CD8-positive, alpha-beta memory T cell (primary cell): ENCODE measurements around the gene CCDC171. TPM values are rescaled to one million over a fixed set of nuclear protein-coding genes. Genes with fewer than 3 reads are reported as not detected.

Experiments used
- CTCF ChIA-PET: fragments of 350-600 bp; sonication (Branson Sonifier 250); formaldehyde crosslinking; loops from one replicate; lab custom pipeline; 2021; ENCODE audit warnings: antibody characterized with exemption; lab: Charles Lee
- POLR2A ChIA-PET: fragments of 350-600 bp; sonication (Branson Sonifier 250); formaldehyde crosslinking; loops from one replicate; lab custom pipeline; 2021; ENCODE audit warnings: antibody characterized with exemption; lab: Charles Lee
- DNase-seq, 5 donors: peaks; one replicate each; pipeline versions ENCODE4 v3.0.0 to v3.0.0-alpha.2; 2020 to 2022; ENCODE audit warnings: mixed read lengths in 1 of 5
- H3K27ac ChIP-seq: one replicate; pipeline ENCODE4 v1.7.0; 2013; ENCODE audit warnings: low read depth, mild to moderate bottlenecking, low read length, moderate library complexity
- H3K27me3 ChIP-seq: 2 replicates; pipeline ENCODE4 v1.7.0; 2013; ENCODE audit warnings: low read length, mild to moderate bottlenecking; ENCODE audit not compliant: insufficient read depth, poor library complexity, severe bottlenecking
- H3K36me3 ChIP-seq: 2 replicates; pipeline ENCODE4 v1.7.0; 2013; ENCODE audit warnings: mild to moderate bottlenecking, low read length, moderate library complexity; ENCODE audit not compliant: insufficient read depth
- H3K4me1 ChIP-seq: 2 replicates; pipeline ENCODE4 v1.7.0; 2013; ENCODE audit warnings: mild to moderate bottlenecking, low read length, moderate library complexity; ENCODE audit not compliant: insufficient read depth
- H3K4me3 ChIP-seq: 2 replicates; pipeline ENCODE4 v1.7.0; 2013; ENCODE audit warnings: mild to moderate bottlenecking, low read length
- H3K9me3 ChIP-seq: 2 replicates; pipeline ENCODE4 v1.7.0; 2013; ENCODE audit warnings: mild to moderate bottlenecking, low read length
- H3K27ac Mint-ChIP-seq, 8 donors: one replicate each; pipeline ENCODE4 v1.8.0; 2020 to 2021; ENCODE audit warnings: mixed read lengths in 8 of 8, mild to moderate bottlenecking in 6 of 8, inconsistent platforms in 3 of 8, moderate library complexity in 3 of 8
- H3K27me3 Mint-ChIP-seq, 2 donors: one replicate each; pipeline ENCODE4 v1.8.0; 2020 to 2021; ENCODE audit warnings: mixed read lengths in 2 of 2, mild to moderate bottlenecking in 1 of 2, moderate library complexity in 1 of 2
- H3K36me3 Mint-ChIP-seq, 3 donors: one replicate each; pipeline ENCODE4 v1.8.0; 2020 to 2021; ENCODE audit warnings: mixed read lengths in 3 of 3, inconsistent platforms in 1 of 3, mild to moderate bottlenecking in 1 of 3
- H3K4me1 Mint-ChIP-seq, 3 donors: one replicate each; pipeline ENCODE4 v1.8.0; 2020 to 2021; ENCODE audit warnings: mixed read lengths in 3 of 3, inconsistent platforms in 1 of 3, mild to moderate bottlenecking in 1 of 3
- H3K4me3 Mint-ChIP-seq, 7 donors: one replicate each; pipeline ENCODE4 v1.8.0; 2020 to 2021; ENCODE audit warnings: mixed read lengths in 7 of 7, mild to moderate bottlenecking in 6 of 7, moderate library complexity in 4 of 7, inconsistent platforms in 2 of 7
- H3K9me3 Mint-ChIP-seq, 5 donors: one replicate each; pipeline ENCODE4 v1.8.0; 2020 to 2022; ENCODE audit warnings: mixed read lengths in 5 of 5, mild to moderate bottlenecking in 3 of 5, moderate library complexity in 2 of 5, inconsistent platforms in 1 of 5
- polyA plus RNA-seq: library from polyadenylated mRNA; unstranded; fragments of 300-500 nt; fragmentation: Illumina TruSeq; gene quantifications from one replicate; pipeline ENCODE4 v1.2.3, GENCODE V29; 2021
- total RNA-seq, 2 experiments: library from RNA; stranded (reverse); gene quantifications; one replicate each; pipeline ENCODE4 v1.2.3, GENCODE V29; 2021

CCDC171 gene
- total and polyA plus RNA-seq, 3 experiments from 2014 or later: 0.62 to 2.3 (median 1.8) TPM

DNA sequence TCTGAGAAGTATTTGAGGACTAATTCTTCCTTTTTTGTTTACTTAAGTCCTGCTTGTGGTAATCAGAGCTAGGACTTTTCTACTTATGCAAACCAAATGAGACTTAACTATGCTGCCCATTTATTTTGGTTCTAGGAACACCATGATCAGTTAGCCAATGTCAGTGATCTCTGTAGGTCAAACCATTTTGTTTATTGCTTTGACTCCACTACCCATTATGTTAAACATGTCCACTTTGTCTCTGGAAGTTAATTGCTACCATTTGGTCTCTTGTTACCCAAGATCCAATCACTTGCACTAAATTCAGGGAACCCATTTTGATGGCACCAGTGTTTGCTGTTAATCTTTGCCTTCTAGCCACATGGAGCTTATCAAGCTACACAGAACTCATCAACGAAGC is 161.9 kb downstream of the CCDC171 start:
- no peaks in the 10 kb centered on the region for H3K36me3 ChIP-seq
- H3K27me3 ChIP-seq: no peaks in the 10 kb centered on the region
- H3K9me3 ChIP-seq: no peaks in the 10 kb centered on the region
- Mint-ChIP-seq H3K4me3 (no peak overlapping the region), H3K4me1 (no peaks in the 10 kb centered on the region), H3K36me3 (peaks cover 0 to 10% (median 1%) of the 10 kb centered on the region in 3 donors), H3K27ac (no peak overlapping the region), H3K27me3 (no peaks in the 10 kb centered on the region), H3K9me3 (no peaks in the 10 kb centered on the region)
- no peak overlapping the region for H3K4me3 ChIP-seq
- no peak overlapping the region for H3K27ac ChIP-seq
- ChIA-PET POLR2A (no interaction called here), CTCF (no interaction called here)
- DNase-seq: no peak
- no peaks in the 10 kb centered on the region for H3K4me1 ChIP-seq

DNA sequence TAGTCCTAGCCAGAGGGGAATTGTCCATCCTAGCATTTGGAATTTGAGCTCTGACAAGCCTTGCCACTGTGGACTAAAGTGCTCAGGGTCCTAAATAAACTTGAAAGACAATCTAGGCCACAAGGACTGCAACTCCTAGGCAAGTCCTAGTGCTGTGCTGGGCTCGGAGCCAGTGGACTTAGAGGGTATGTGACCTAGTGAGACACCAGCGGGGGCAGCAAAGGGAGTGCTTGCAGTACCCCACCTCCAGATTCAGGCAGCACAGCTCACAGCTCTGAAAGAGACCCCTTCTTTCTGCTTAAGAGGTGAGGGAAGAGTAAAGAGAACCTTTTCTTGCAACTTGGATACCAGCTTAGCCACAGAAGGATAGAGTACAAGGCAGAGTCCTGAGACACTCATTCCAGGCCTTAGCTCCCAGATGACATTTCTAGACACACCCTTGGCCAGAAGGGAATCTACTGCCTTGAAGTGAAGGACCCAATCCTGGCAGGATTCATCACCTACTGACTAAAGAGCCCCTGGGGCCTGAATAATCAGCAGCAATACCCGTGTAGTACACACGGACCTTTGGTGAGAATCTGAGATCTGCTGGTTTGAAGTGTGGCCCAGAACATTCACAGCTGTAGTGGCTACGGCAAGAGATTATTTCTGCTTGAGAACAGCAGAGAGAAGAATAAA is 164.6 kb downstream of the CCDC171 start:
- POLR2A ChIA-PET: no interaction called here
- no peaks in the 10 kb centered on the region for H3K4me1 Mint-ChIP-seq
- peaks cover 0 to 1% (median 0%) of the 10 kb centered on the region in 3 donors for H3K36me3 Mint-ChIP-seq
- Histone ChIP-seq H3K4me3 (no peak overlapping the region), H3K36me3 (no peaks in the 10 kb centered on the region), H3K9me3 (no peaks in the 10 kb centered on the region), H3K4me1 (no peaks in the 10 kb centered on the region), H3K27me3 (no peaks in the 10 kb centered on the region), H3K27ac (no peak overlapping the region)
- H3K4me3 Mint-ChIP-seq: no peak overlapping the region
- no peak for DNase-seq
- H3K9me3 Mint-ChIP-seq: no peaks in the 10 kb centered on the region
- CTCF ChIA-PET: no interaction called here
- H3K27ac Mint-ChIP-seq: no peak overlapping the region
- H3K27me3 Mint-ChIP-seq: no peaks in the 10 kb centered on the region

DNA sequence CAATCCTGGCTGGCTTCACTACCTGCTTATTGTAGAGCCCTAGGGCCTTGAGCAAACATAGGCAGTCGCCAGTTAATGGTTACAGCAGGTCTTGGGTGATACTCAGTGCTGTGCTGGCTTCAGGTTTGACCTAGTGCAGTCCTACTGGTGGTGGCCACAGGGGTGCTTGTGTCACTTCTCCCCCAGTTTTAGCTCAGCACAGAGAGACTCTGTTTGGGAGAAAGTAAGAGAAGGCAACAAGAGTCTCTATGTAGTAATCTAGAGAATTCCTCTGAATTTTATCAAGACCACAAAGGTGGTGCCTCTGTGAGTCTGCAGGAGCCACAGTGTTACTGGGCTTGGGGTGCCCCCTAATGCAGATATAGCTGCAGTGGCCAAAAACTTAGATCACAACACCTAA is 165.6 kb downstream of the CCDC171 start:
- H3K4me3 Mint-ChIP-seq: no peak overlapping the region
- no peak overlapping the region for H3K27ac Mint-ChIP-seq
- no peaks in the 10 kb centered on the region for H3K27me3 Mint-ChIP-seq
- POLR2A ChIA-PET: no interaction called here
- Histone ChIP-seq H3K27ac (no peak overlapping the region), H3K4me1 (no peaks in the 10 kb centered on the region), H3K36me3 (no peaks in the 10 kb centered on the region), H3K4me3 (no peak overlapping the region), H3K9me3 (no peaks in the 10 kb centered on the region), H3K27me3 (no peaks in the 10 kb centered on the region)
- no peak for DNase-seq
- H3K9me3 Mint-ChIP-seq: no peaks in the 10 kb centered on the region
- CTCF ChIA-PET: no interaction called here
- peaks cover 0 to 1% (median 0%) of the 10 kb centered on the region in 3 donors for H3K36me3 Mint-ChIP-seq
- H3K4me1 Mint-ChIP-seq: no peaks in the 10 kb centered on the region

DNA sequence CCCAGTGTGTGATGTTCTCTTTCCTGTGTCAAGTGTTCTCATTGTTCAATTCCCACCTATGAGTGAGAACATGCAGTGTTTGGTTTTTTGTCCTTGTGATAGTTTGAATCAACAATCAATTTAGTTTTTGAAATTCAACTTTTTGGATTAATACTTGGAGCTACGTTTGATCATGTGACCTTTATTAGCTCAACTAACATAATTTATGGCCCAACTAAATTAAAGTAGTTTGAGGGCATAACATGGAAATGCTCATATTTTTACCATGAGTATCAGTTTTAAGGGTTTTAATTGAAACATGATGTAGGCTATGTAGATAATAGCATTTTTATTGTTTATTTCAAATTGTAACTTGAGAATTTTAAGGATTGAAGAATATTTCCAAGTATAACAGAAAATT is 168.0 kb downstream of the CCDC171 start:
- POLR2A ChIA-PET: no interaction called here
- CTCF ChIA-PET: no interaction called here

DNA sequence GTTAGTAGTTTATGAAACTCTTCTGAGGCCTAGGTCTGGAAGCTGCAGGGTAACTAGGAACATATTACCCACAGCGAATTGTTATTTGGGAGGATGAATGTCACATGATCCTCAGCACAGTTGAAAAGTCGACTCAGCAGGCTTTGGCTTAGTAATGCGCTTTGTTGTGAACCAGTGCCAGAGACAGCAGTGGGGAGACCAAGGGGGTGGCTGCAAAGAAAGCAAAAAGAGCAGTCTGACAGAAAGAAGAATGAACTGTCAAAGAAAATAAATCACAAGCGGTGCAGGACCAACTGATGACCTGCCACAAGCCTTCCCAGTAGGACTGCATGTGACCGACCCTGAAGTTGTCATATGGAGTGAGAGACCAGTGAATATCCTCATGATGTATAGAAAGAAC is 170.0 kb downstream of the CCDC171 start:
- H3K36me3 Mint-ChIP-seq: no peaks in the 10 kb centered on the region
- H3K27ac ChIP-seq: no peak overlapping the region
- no peaks in the 10 kb centered on the region for H3K27me3 ChIP-seq
- no peak overlapping the region for H3K27ac Mint-ChIP-seq
- no peak overlapping the region for H3K4me3 Mint-ChIP-seq
- no peaks in the 10 kb centered on the region for H3K36me3 ChIP-seq
- no peaks in the 10 kb centered on the region for H3K4me1 Mint-ChIP-seq
- H3K27me3 Mint-ChIP-seq: no peaks in the 10 kb centered on the region
- no peaks in the 10 kb centered on the region for H3K9me3 Mint-ChIP-seq
- CTCF ChIA-PET: no interaction called here
- no peak overlapping the region for H3K4me3 ChIP-seq
- POLR2A ChIA-PET: no interaction called here
- no peaks in the 10 kb centered on the region for H3K4me1 ChIP-seq
- no peaks in the 10 kb centered on the region for H3K9me3 ChIP-seq
- no peak for DNase-seq

More for the DNA sequence above, 168.0 kb downstream of the CCDC171 start:
- Histone ChIP-seq H3K4me1 (no peaks in the 10 kb centered on the region), H3K27me3 (no peaks in the 10 kb centered on the region), H3K9me3 (no peaks in the 10 kb centered on the region), H3K4me3 (no peak overlapping the region), H3K27ac (no peak overlapping the region), H3K36me3 (no peaks in the 10 kb centered on the region)
- no peak overlapping the region for H3K4me3 Mint-ChIP-seq
- H3K4me1 Mint-ChIP-seq: no peaks in the 10 kb centered on the region
- H3K27me3 Mint-ChIP-seq: no peaks in the 10 kb centered on the region
- H3K9me3 Mint-ChIP-seq: no peaks in the 10 kb centered on the region
- no peak for DNase-seq
- no peak overlapping the region for H3K27ac Mint-ChIP-seq
- H3K36me3 Mint-ChIP-seq: no peaks in the 10 kb centered on the region

DNA sequence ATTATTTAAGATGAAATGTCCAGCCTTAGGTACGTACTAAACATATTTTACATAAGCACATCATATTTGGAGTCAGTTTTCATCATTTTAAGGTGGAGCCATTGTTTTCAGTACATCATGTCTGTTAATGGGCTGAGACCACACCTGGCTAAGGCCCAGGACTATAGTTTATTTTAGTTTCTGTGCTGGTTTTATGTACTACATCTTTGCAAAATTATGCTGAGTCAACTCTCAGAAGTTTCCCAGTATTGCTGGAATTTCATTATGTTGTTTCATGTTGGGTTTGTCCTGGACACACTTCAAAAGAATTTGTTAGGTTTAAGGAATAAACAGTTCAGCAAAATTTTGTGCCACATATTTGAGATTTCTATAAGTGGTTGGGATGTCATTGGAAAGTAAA is 171.2 kb downstream of the CCDC171 start:
- no peaks in the 10 kb centered on the region for H3K4me1 ChIP-seq
- CTCF ChIA-PET: no interaction called here
- no peaks in the 10 kb centered on the region for H3K9me3 Mint-ChIP-seq
- H3K9me3 ChIP-seq: no peaks in the 10 kb centered on the region
- no peak overlapping the region for H3K4me3 Mint-ChIP-seq
- no peaks in the 10 kb centered on the region for H3K27me3 Mint-ChIP-seq
- POLR2A ChIA-PET: no interaction called here
- no peaks in the 10 kb centered on the region for H3K36me3 Mint-ChIP-seq
- no peaks in the 10 kb centered on the region for H3K4me1 Mint-ChIP-seq
- H3K4me3 ChIP-seq: no peak overlapping the region
- H3K27ac Mint-ChIP-seq: no peak overlapping the region
- no peak for DNase-seq
- no peak overlapping the region for H3K27ac ChIP-seq
- H3K36me3 ChIP-seq: no peaks in the 10 kb centered on the region
- no peaks in the 10 kb centered on the region for H3K27me3 ChIP-seq

DNA sequence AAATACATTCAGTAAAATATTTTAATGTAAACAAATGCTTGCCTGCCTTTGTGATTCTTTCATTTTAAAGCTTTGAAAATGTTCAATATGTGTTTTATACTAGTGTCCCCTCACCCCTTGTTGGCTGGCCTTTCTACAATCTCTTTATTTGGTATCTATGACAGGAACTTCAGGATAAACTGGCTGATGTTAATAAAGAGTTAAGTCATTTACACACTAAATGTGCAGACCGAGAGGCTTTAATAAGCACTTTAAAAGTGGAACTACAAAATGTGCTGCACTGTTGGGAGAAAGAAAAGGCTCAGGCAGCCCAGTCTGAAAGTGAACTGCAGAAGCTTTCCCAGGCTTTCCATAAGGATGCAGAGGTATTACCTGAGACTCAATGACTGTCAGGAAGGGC is 171.8 kb downstream of the CCDC171 start:
- H3K36me3 Mint-ChIP-seq: no peaks in the 10 kb centered on the region
- Histone ChIP-seq H3K27ac (no peak overlapping the region), H3K4me1 (no peaks in the 10 kb centered on the region), H3K9me3 (no peaks in the 10 kb centered on the region), H3K4me3 (no peak overlapping the region), H3K36me3 (no peaks in the 10 kb centered on the region), H3K27me3 (no peaks in the 10 kb centered on the region)
- ChIA-PET CTCF (no interaction called here), POLR2A (no interaction called here)
- H3K4me1 Mint-ChIP-seq: no peaks in the 10 kb centered on the region
- no peak overlapping the region for H3K4me3 Mint-ChIP-seq
- no peak for DNase-seq
- H3K9me3 Mint-ChIP-seq: no peaks in the 10 kb centered on the region
- H3K27ac Mint-ChIP-seq: no peak overlapping the region
- no peaks in the 10 kb centered on the region for H3K27me3 Mint-ChIP-seq

DNA sequence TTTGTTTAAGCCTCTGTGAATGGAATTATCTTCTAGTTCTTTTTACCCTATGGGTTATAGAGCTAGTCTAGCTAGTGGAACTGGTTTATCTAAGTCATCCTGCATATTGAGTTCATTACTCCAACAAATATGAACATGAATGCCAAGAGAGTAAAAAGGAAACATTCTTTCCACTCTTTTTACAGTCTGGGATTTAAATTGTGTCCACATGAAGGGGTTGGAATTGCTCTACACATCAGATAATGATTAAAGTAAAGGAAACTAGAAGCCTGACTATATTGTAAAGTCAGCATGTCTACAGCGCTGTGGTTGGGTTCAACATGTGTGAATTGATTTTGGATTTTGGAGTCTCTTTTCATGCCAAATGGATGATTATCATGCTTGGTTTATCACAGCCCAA is 173.1 kb downstream of the CCDC171 start:
- CTCF ChIA-PET: no interaction called here
- H3K9me3 ChIP-seq: no peaks in the 10 kb centered on the region
- Mint-ChIP-seq H3K4me3 (no peak overlapping the region), H3K27me3 (no peaks in the 10 kb centered on the region), H3K9me3 (no peaks in the 10 kb centered on the region), H3K36me3 (no peaks in the 10 kb centered on the region), H3K27ac (no peak overlapping the region), H3K4me1 (no peaks in the 10 kb centered on the region)
- no peak overlapping the region for H3K4me3 ChIP-seq
- POLR2A ChIA-PET: no interaction called here
- no peaks in the 10 kb centered on the region for H3K36me3 ChIP-seq
- no peaks in the 10 kb centered on the region for H3K4me1 ChIP-seq
- no peak overlapping the region for H3K27ac ChIP-seq
- no peaks in the 10 kb centered on the region for H3K27me3 ChIP-seq
- no peak for DNase-seq
